ENCODE results near the gene NFKB1.
A peak's percentile ranks its signal among the peaks of the same experiment; 100 is the strongest.
"Not testable (repeated sequence)": the region's sequence is repeated elsewhere in the genome, so short reads cannot be mapped to it uniquely, and the experiment has no call there.

NFKB1 gene

GRCh38 chr4:102601586-102602227, 100.5 kb downstream of the NFKB1 start:
- DNase-seq, result no peak

GRCh38 chr4:102604222-102604940, 103.2 kb downstream of the NFKB1 start:
- no peak for DNase-seq

GRCh38 chr4:102606261-102606660, 105.1 kb downstream of the NFKB1 start:
- no peak for DNase-seq

- no peak for DNase-seq
Measured at GRCh38 chr4:102606846-102607450, 105.8 kb downstream of the NFKB1 start.

GRCh38 chr4:102608190-102608589, 107.0 kb downstream of the NFKB1 start:
- no peak for DNase-seq

GRCh38 chr4:102610007-102610406, 108.8 kb downstream of the NFKB1 start:
- DNase-seq, result no peak

GRCh38 chr4:102610476-102610875, 109.3 kb downstream of the NFKB1 start:
- no peak for DNase-seq

- no peak for DNase-seq
Measured at GRCh38 chr4:102612210-102612609, 111.1 kb downstream of the NFKB1 start.

- DNase-seq, result no peak
Measured at GRCh38 chr4:102612824-102613366, 111.7 kb downstream of the NFKB1 start.

- DNase-seq, result no peak
Measured at GRCh38 chr4:102614801-102615200, 113.6 kb downstream of the NFKB1 start.

- DNase-seq, result peak; percentile 58
Measured at GRCh38 chr4:102616636-102617035, 115.5 kb downstream of the NFKB1 start.

GRCh38 chr4:102619021-102619420, 117.9 kb downstream of the NFKB1 start:
- DNase-seq, result not testable (repeated sequence)

- DNase-seq, result not testable (repeated sequence)
Measured at GRCh38 chr4:102619776-102620631, 118.8 kb downstream of the NFKB1 start.

GRCh38 chr4:102620697-102621497, 119.7 kb downstream of the NFKB1 start:
- DNase-seq, result peak; percentile 15

GRCh38 chr4:102623622-102624021, 122.5 kb downstream of the NFKB1 start:
- DNase-seq, result peak; percentile 23

- no peak for DNase-seq
Measured at GRCh38 chr4:102624505-102624904, 123.3 kb downstream of the NFKB1 start.

- no peak for DNase-seq
Measured at GRCh38 chr4:102625232-102625930, 124.2 kb downstream of the NFKB1 start.

- DNase-seq, result no peak
Measured at GRCh38 chr4:102627831-102628523, 126.8 kb downstream of the NFKB1 start.

GRCh38 chr4:102629673-102630072, 128.5 kb downstream of the NFKB1 start:
- DNase-seq, result no peak

- DNase-seq, result no peak
Measured at GRCh38 chr4:102631616-102632015, 130.5 kb downstream of the NFKB1 start.
